Measurements from ENCODE around the gene IFT122.

- TF ChIP-seq, protein P1, sequence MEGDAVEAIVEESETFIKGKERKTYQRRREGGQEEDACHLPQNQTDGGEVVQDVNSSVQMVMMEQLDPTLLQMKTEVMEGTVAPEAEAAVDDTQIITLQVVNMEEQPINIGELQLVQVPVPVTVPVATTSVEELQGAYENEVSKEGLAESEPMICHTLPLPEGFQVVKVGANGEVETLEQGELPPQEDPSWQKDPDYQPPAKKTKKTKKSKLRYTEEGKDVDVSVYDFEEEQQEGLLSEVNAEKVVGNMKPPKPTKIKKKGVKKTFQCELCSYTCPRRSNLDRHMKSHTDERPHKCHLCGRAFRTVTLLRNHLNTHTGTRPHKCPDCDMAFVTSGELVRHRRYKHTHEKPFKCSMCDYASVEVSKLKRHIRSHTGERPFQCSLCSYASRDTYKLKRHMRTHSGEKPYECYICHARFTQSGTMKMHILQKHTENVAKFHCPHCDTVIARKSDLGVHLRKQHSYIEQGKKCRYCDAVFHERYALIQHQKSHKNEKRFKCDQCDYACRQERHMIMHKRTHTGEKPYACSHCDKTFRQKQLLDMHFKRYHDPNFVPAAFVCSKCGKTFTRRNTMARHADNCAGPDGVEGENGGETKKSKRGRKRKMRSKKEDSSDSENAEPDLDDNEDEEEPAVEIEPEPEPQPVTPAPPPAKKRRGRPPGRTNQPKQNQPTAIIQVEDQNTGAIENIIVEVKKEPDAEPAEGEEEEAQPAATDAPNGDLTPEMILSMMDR (IDR thresholded peaks at IDR 0.05) = no peak
- no peak for TF ChIP-seq POLR2A (IDR thresholded peaks at IDR 0.05)
These were observed 89.6 kb downstream of the IFT122 start for GRCh38 chr3:129529436-129530210.
